Aorta (tissue), 5 donors: ENCODE data around the gene TUBA3D. TPM values are rescaled to one million over a fixed set of nuclear protein-coding genes. Genes with fewer than 3 reads are reported as not detected.
"Not testable (repeated sequence)": the region's sequence is repeated elsewhere in the genome, so short reads cannot be mapped to it uniquely, and the experiment has no call there.

Experiments used
- ATAC-seq: fragments of 200-7000 bp; cut with Tn5 transposase; one replicate; pipeline ENCODE4 v1.9.1; 2022; ENCODE audit warnings: moderate library complexity; ENCODE audit not compliant: low FRiP score
- DNase-seq, 2 donors: peaks; one replicate each; pipeline ENCODE4 v3.0.0-alpha.2; 2020
- H3K27ac ChIP-seq, 2 donors: one replicate each; pipeline ENCODE4 v1.5.1; 2013; ENCODE audit warnings: low read length in 2 of 2, mild to moderate bottlenecking in 2 of 2, moderate library complexity in 2 of 2, control low read depth in 1 of 2, inconsistent platforms in 1 of 2, low read depth in 1 of 2
- H3K27me3 ChIP-seq, 2 donors: one replicate each; pipeline ENCODE4 v1.6.1; 2013; ENCODE audit warnings: control low read depth in 1 of 2, low read length in 1 of 2, mild to moderate bottlenecking in 1 of 2, moderate library complexity in 1 of 2; ENCODE audit not compliant: insufficient read depth in 2 of 2, control insufficient read depth in 1 of 2
- H3K36me3 ChIP-seq, 2 donors: one replicate each; pipeline ENCODE4 v1.6.1; 2013; ENCODE audit warnings: control low read depth in 1 of 2, low read length in 1 of 2, mild to moderate bottlenecking in 1 of 2; ENCODE audit not compliant: insufficient read depth in 2 of 2, control insufficient read depth in 1 of 2
- H3K4me1 ChIP-seq, 2 donors: one replicate each; pipeline ENCODE4 v1.6.1; 2013; ENCODE audit warnings: low read length in 2 of 2, control low read depth in 1 of 2, mild to moderate bottlenecking in 1 of 2, moderate library complexity in 1 of 2; ENCODE audit not compliant: insufficient read depth in 2 of 2, control insufficient read depth in 1 of 2
- H3K4me3 ChIP-seq, 2 donors: one replicate each; pipeline ENCODE4 v1.5.1; 2013; ENCODE audit warnings: low read length in 2 of 2, control low read depth in 1 of 2, mild to moderate bottlenecking in 1 of 2
- H3K9me3 ChIP-seq: one replicate; pipeline ENCODE4 v1.6.1; 2013; ENCODE audit warnings: mild to moderate bottlenecking, low read length; ENCODE audit not compliant: control insufficient read depth
- WGBS, 2 donors: extraction: QIAGEN DNeasy Blood & Tissue Kit; methylation state at CpG; one replicate each; pipeline ENCODE4 v1.1.7; 2013; 5-methylcytosine and 5-hydroxymethylcytosine counted together
- intact Hi-C, 2 donors: fragments of 100-400 bp; cut with DNase I; formaldehyde crosslinking; loops; one replicate each; pipeline versions ENCODE4 v1.14.2 to v1.15.0; 2022
- polyA plus RNA-seq, 2 donors: library from polyadenylated mRNA; stranded (reverse); fragments of 200-250 nt; gene quantifications; one replicate each; pipeline ENCODE4 v1.2.3, GENCODE V29; 2013
- total RNA-seq, 2 donors: library from RNA; stranded (reverse); fragmentation: NEBNext Ultra II Directional; extraction: Animal tissue kit (Norgen Biotek cat#: 25700); gene quantifications; one replicate each; pipeline ENCODE4 v1.2.1, GENCODE V29; 2021
- donor health status: healthy with polysubstance abuse.
- donor health status: Bipolar disorder and iron deficiency.
- donor health status: DM: no; HTN: no; CAD: no.
- donor health status: DM: no; HTN: no; CAD: no.
- donor health status: DM: yes; HTN: yes; CAD: no.

Gene TUBA3D
- total and polyA plus RNA-seq, 4 donors = 1.9 TPM; not detected in 3

- not testable (repeated sequence) for H3K36me3 ChIP-seq
These were observed 27.7 kb downstream of the TUBA3D start for GRCh38 chr2:131503587-131503986.

GRCh38 chr2:131504082-131504750, 28.3 kb downstream of the TUBA3D start:
- H3K4me3 ChIP-seq, H3K27me3 ChIP-seq, DNase-seq, H3K9me3 ChIP-seq, intact Hi-C loops, H3K27ac ChIP-seq, H3K36me3 ChIP-seq, ATAC-seq, H3K4me1 ChIP-seq: not testable (repeated sequence)
- 88 to 90% methylated on average over 7 of the region's 7 CpGs for WGBS, 2 donors

More at GRCh38 chr2:131503587-131503986, 27.7 kb downstream of the TUBA3D start:
- H3K4me3 ChIP-seq, ATAC-seq, DNase-seq, H3K27ac ChIP-seq, H3K4me1 ChIP-seq, H3K27me3 ChIP-seq, H3K9me3 ChIP-seq, intact Hi-C loops: not testable (repeated sequence)
- 95% methylated on average over 4 of the region's 4 CpGs for WGBS, 2 donors

- Histone ChIP-seq H3K9me3 (no peaks in the 10 kb centered on the region), H3K4me1 (no peaks in the 10 kb centered on the region), H3K27me3 (no peaks in the 10 kb centered on the region), H3K36me3 (peaks cover 0 to 4% of the 10 kb centered on the region in 2 donors), H3K4me3 (no peak overlapping the region), H3K27ac (no peak overlapping the region)
- intact Hi-C loops = no loop called here
- DNase-seq (no peak), ATAC-seq (no peak)
- 77 to 84% methylated on average over 9 of the region's 9 CpGs for WGBS, 2 donors
These were observed 33.7 kb downstream of the TUBA3D start for GRCh38 chr2:131509615-131510014.

- H3K4me1 ChIP-seq, H3K4me3 ChIP-seq, ATAC-seq, H3K27ac ChIP-seq, H3K9me3 ChIP-seq, intact Hi-C loops, H3K36me3 ChIP-seq, H3K27me3 ChIP-seq, DNase-seq: not testable (repeated sequence)
- 66 to 76% methylated on average over 22 of the region's 22 CpGs for WGBS, 2 donors
These were observed 35.5 kb downstream of the TUBA3D start for GRCh38 chr2:131511291-131511968.

- H3K36me3 ChIP-seq, H3K9me3 ChIP-seq, H3K27ac ChIP-seq, intact Hi-C loops, H3K4me1 ChIP-seq, H3K4me3 ChIP-seq, H3K27me3 ChIP-seq, ATAC-seq: not testable (repeated sequence)
- DNase-seq = peak in 1 of 2 donors; percentile 66
- WGBS, 2 donors = 73 to 79% methylated on average over 14 to 16 of the region's 17 CpGs
These were observed 36.3 kb downstream of the TUBA3D start for GRCh38 chr2:131511969-131512870.

GRCh38 chr2:131514408-131515166, 38.7 kb downstream of the TUBA3D start:
- WGBS, 2 donors = 79% methylated on average over 15 of the region's 15 CpGs
- ATAC-seq = not testable (repeated sequence)

GRCh38 chr2:131515235-131515634, 39.3 kb downstream of the TUBA3D start:
- ATAC-seq, H3K27me3 ChIP-seq, H3K36me3 ChIP-seq, H3K9me3 ChIP-seq, intact Hi-C loops, H3K4me3 ChIP-seq, H3K27ac ChIP-seq, H3K4me1 ChIP-seq: not testable (repeated sequence)
- 81 to 85% methylated on average over 12 to 14 of the region's 14 CpGs for WGBS, 2 donors
- DNase-seq = peak in 1 of 2 donors; percentile 64

More at GRCh38 chr2:131514408-131515166, 38.7 kb downstream of the TUBA3D start:
- H3K36me3 ChIP-seq, H3K9me3 ChIP-seq, H3K4me3 ChIP-seq, intact Hi-C loops, H3K27me3 ChIP-seq, H3K4me1 ChIP-seq, H3K27ac ChIP-seq: not testable (repeated sequence)
- peak in 1 of 2 donors; percentile 34 for DNase-seq

GRCh38 chr2:131516011-131516410, 40.1 kb downstream of the TUBA3D start:
- Histone ChIP-seq H3K27me3 (no peaks in the 10 kb centered on the region), H3K27ac (no peak overlapping the region), H3K36me3 (peaks cover 0 to 2% of the 10 kb centered on the region in 2 donors), H3K4me3 (no peak overlapping the region), H3K4me1 (no peaks in the 10 kb centered on the region), H3K9me3 (no peaks in the 10 kb centered on the region)
- no peak for ATAC-seq
- 79 to 84% methylated on average over 10 of the region's 10 CpGs for WGBS, 2 donors
- intact Hi-C loops = no loop called here
- DNase-seq = peak in 1 of 2 donors; percentile 59
